Endothelial cell of umbilical vein (primary cell): ENCODE measurements around the gene RNF217. TPM values are rescaled to one million over a fixed set of nuclear protein-coding genes. Genes with fewer than 3 reads are reported as not detected.

ENCODE experiments used
- BruUV-seq: library from RNA; stranded (reverse); fragments of 400-500 nt; replicated peaks from 2 replicates; lab custom pipeline; 2021; lab: Mats Ljungman, UMichigan
- CTCF ChIA-PET: fragments of 300-600, 350-600 bp; sonication (Branson Sonifier 250); formaldehyde crosslinking; loops from one replicate; lab custom pipeline; 2021; ENCODE audit warnings: antibody characterized with exemption, inconsistent platforms; lab: Charles Lee
- POLR2A ChIA-PET: fragments of 300-600, 350-600 bp; sonication (Branson Sonifier 250); formaldehyde crosslinking; loops from one replicate; lab custom pipeline; 2021; ENCODE audit warnings: antibody characterized with exemption, inconsistent platforms; lab: Charles Lee
- DNase-seq: peaks from one replicate; pipeline ENCODE4 v3.0.0-alpha.2; 2011; ENCODE audit warnings: low read depth, low spot score
- FAIRE-seq: peaks from 2 replicates; lab custom pipeline; 2011; peaks lifted over from hg19 to GRCh38; lab: Jason Lieb, UNC
- H2AFZ ChIP-seq: 2 replicates; pipeline ENCODE4 v1.6.0; 2012; ENCODE audit warnings: low read depth, low read length, control low read depth, inconsistent platforms
- H3K27ac ChIP-seq: 2 replicates; pipeline ENCODE4 v1.5.1; 2011; ENCODE audit warnings: low read depth, mild to moderate bottlenecking, control low read depth, low read length, moderate library complexity; ENCODE audit not compliant: insufficient read depth
- H3K27me3 ChIP-seq, 2 experiments: 2 replicates each; pipeline versions ENCODE4 v1.6.0 to v1.6.1; 2011; ENCODE audit warnings: low read length in 2 of 2, mixed read lengths in 1 of 2; ENCODE audit not compliant: control insufficient read depth in 2 of 2, insufficient read depth in 2 of 2
- H3K36me3 ChIP-seq, 2 experiments: 2 replicates in 1 of 2; 3 replicates in 1 of 2; pipeline ENCODE4 v1.5.1; 2011; ENCODE audit warnings: low read length in 2 of 2, mild to moderate bottlenecking in 1 of 2, moderate library complexity in 1 of 2; ENCODE audit not compliant: control insufficient read depth in 2 of 2, insufficient read depth in 2 of 2; ENCODE audit errors: extremely low read depth in 1 of 2
- H3K4me1 ChIP-seq: 3 replicates; pipeline ENCODE4 v1.5.1; 2011; ENCODE audit warnings: mild to moderate bottlenecking, low read length; ENCODE audit not compliant: control insufficient read depth, insufficient read depth; ENCODE audit errors: extremely low read depth
- H3K4me2 ChIP-seq: 2 replicates; pipeline ENCODE4 v1.6.1; 2011; ENCODE audit warnings: low read length, control low read depth, mixed read lengths; ENCODE audit not compliant: insufficient read depth
- H3K4me3 ChIP-seq, 3 experiments: fragments of 200-600 bp in 1 of 3; sonication (generic), shearing (Covaris generic) in 1 of 3; replicated peaks in 1 of 3; 2 replicates each; pipeline ENCODE4 v1.5.1; 2011 to 2016; ENCODE audit warnings: control low read depth in 3 of 3, low read length in 3 of 3, mild to moderate bottlenecking in 2 of 3, inconsistent platforms in 1 of 3, low read depth in 1 of 3, moderate library complexity in 1 of 3; ENCODE audit not compliant: insufficient read depth in 1 of 3
- H3K79me2 ChIP-seq: 2 replicates; pipeline ENCODE4 v1.6.0; 2012; ENCODE audit warnings: low read length, inconsistent platforms; ENCODE audit not compliant: control insufficient read depth, insufficient read depth
- H3K9ac ChIP-seq: replicated peaks from 2 replicates; pipeline ENCODE3; 2011; ENCODE audit warnings: low read length, control low read depth; ENCODE audit not compliant: insufficient read depth; ENCODE audit errors: extremely low read depth
- H3K9me1 ChIP-seq: replicated peaks from 3 replicates; pipeline ENCODE4 v1.6.0; 2011; ENCODE audit warnings: mild to moderate bottlenecking, low read length; ENCODE audit not compliant: control insufficient read depth, insufficient read depth; ENCODE audit errors: extremely low read depth
- H3K9me3 ChIP-seq: replicated peaks from 2 replicates; pipeline ENCODE4 v1.5.1; 2012; ENCODE audit warnings: low read length, inconsistent platforms; ENCODE audit not compliant: control insufficient read depth, insufficient read depth
- H4K20me1 ChIP-seq: replicated peaks from 2 replicates; pipeline ENCODE3; 2011; ENCODE audit warnings: mild to moderate bottlenecking, low read length; ENCODE audit not compliant: control insufficient read depth, insufficient read depth; ENCODE audit errors: extremely low read depth
- CTCF ChIP-seq, 2 donors: IDR thresholded peaks; 1 replicate in 1 of 2; 2 replicates in 1 of 2; pipeline ENCODE4 v1.5.1; 2011; ENCODE audit warnings: low read length in 2 of 2, mild to moderate bottlenecking in 2 of 2, moderate library complexity in 2 of 2, control low read depth in 1 of 2, inconsistent platforms in 1 of 2, low read depth in 1 of 2; ENCODE audit not compliant: insufficient read depth in 1 of 2; ENCODE audit errors: extremely low read depth in 1 of 2
- EZH2 ChIP-seq: IDR thresholded peaks from 2 replicates; pipeline ENCODE4 v1.6.1; 2012; ENCODE audit warnings: borderline replicate concordance, low read depth, mild to moderate bottlenecking, moderate library complexity, low read length, inconsistent platforms; ENCODE audit not compliant: severe bottlenecking
- FOS ChIP-seq: IDR thresholded peaks from 2 replicates; pipeline ENCODE4 v1.6.1; 2011; ENCODE audit warnings: mild to moderate bottlenecking, low read length, moderate library complexity, borderline replicate concordance; ENCODE audit not compliant: insufficient read depth
- GATA2 ChIP-seq: IDR thresholded peaks from 2 replicates; pipeline ENCODE4 v1.7.0; 2011; ENCODE audit warnings: low read depth, mild to moderate bottlenecking, moderate library complexity, mixed read lengths, low read length; ENCODE audit not compliant: insufficient read length, insufficient read depth
- JUN ChIP-seq: IDR thresholded peaks from 2 replicates; pipeline ENCODE4 v1.6.1; 2011; ENCODE audit warnings: borderline replicate concordance, low read depth; ENCODE audit not compliant: insufficient read length, insufficient read depth
- MAX ChIP-seq: IDR thresholded peaks from 2 replicates; pipeline ENCODE4 v1.6.1; 2011; ENCODE audit not compliant: insufficient read depth, insufficient read length
- MYC ChIP-seq: IDR thresholded peaks from one replicate; pipeline ENCODE4 v1.6.1; 2011; ENCODE audit warnings: mild to moderate bottlenecking, low read depth, low read length
- POLR2A ChIP-seq: IDR thresholded peaks from 2 replicates; pipeline ENCODE4 v1.6.1; 2012; ENCODE audit warnings: low read depth, mild to moderate bottlenecking, control low read depth, low read length
- POLR2AphosphoS5 ChIP-seq: IDR thresholded peaks from 2 replicates; pipeline ENCODE4 v1.6.1; 2012; ENCODE audit warnings: low read depth, mild to moderate bottlenecking, control low read depth, low read length, moderate library complexity; ENCODE audit not compliant: insufficient read depth
- dilution Hi-C: fragments of 300-500 bp; cut with MboI; formaldehyde crosslinking; loops from one replicate; pipeline ENCODE4 v1.15.0; 2019; ENCODE audit warnings: low sequenced_read_pairs; ENCODE audit not compliant: extremely low pct_ligation_motif_present
- intact Hi-C: fragments of 100-400 bp; cut with micrococcal nuclease; formaldehyde crosslinking; loops from one replicate; pipeline ENCODE4 v1.10.0; 2022
- polyA plus RNA-seq, 4 experiments: library from polyadenylated mRNA; depleted of rRNA in 3 of 4; stranded (reverse) in 3 of 4; unstranded in 1 of 4; fragments of >200 nt; gene quantifications; 2 replicates each; pipeline versions ENCODE4 v1.2.1 to v1.2.3, GENCODE V29; 2011 to 2012; ENCODE audit warnings: missing spikeins in 1 of 4
- total RNA-seq: library from RNA; stranded (reverse); gene quantifications from 2 replicates; pipeline ENCODE4 v1.2.3, GENCODE V29; 2021

RNF217 gene
- total and polyA plus RNA-seq, 2 donors (not counting 3 experiments of a cell fraction or from before 2014, with no cell fraction given): 8.8 to 32.5 TPM

GRCh38 chr6:125015152-125015551 lies 52.9 kb downstream of the RNF217 start:
- intact Hi-C loops: loop anchor here (2.0 kb wide), 1 partner anchor 50 kb away; no protein-coding TSS in a partner anchor
- Histone ChIP-seq H3K4me1 (peaks cover 10% of the 10 kb centered on the region), H3K27ac (no peak overlapping the region), H3K9ac (no peak overlapping the region), H3K9me1 (no peaks in the 10 kb centered on the region), H3K27me3 (no peaks in the 10 kb centered on the region), H2AFZ (no peak overlapping the region), H3K4me3 (no peak overlapping the region), H3K36me3 (no peaks in the 10 kb centered on the region), H3K79me2 (peaks cover 4% of the 10 kb centered on the region), H4K20me1 (no peaks in the 10 kb centered on the region), H3K9me3 (no peaks in the 10 kb centered on the region), H3K4me2 (no peak overlapping the region)
- FAIRE-seq: no peak
- no peak for DNase-seq
- dilution Hi-C loops: no loop called here
- ChIA-PET POLR2A (no interaction called here), CTCF (no interaction called here)
- no TSS peak for BruUV-seq
- TF ChIP-seq GATA2 (no peak), POLR2A (no peak), FOS (no peak), MYC (no peak), JUN (no peak), MAX (no peak), POLR2AphosphoS5 (no peak), EZH2 (no peak), CTCF (IDR thresholded peaks at IDR 0.05; ENCODE audit: extremely low read depth in 1 of 2, insufficient read depth in 1 of 2, low read depth in 1 of 2, low read length in 2 of 2) (no peak)
